Epidermal melanocyte (primary cell): ENCODE data around the gene TBC1D25.
A peak's percentile ranks its signal among the peaks of the same experiment; 100 is the strongest.

Experiments
- DNase-seq: peaks from one replicate; pipeline ENCODE4 v3.0.0; 2011; ENCODE audit warnings: low spot score; ENCODE audit not compliant: insufficient read length

Gene TBC1D25

DNA sequence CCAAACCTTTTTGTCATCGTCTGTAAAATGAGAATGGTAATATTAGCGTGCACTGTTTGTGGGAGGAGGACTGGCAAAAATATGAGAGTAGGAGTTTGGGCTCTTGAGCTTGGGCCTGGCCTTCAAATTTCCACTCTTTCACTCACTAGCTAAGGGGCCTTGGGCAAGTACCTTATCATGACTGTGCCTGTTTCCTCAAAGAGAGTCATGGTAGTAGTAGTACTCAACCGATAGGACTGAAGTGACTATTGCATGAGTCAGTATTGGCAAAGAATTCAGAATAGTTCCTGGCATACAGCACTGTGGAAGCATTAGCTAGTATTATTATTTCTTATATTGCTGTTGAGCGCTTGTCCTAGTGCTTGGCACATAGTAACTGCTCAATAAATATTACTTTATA lies 18.8 kb downstream of the TBC1D25 start:
- no peak for DNase-seq

DNA sequence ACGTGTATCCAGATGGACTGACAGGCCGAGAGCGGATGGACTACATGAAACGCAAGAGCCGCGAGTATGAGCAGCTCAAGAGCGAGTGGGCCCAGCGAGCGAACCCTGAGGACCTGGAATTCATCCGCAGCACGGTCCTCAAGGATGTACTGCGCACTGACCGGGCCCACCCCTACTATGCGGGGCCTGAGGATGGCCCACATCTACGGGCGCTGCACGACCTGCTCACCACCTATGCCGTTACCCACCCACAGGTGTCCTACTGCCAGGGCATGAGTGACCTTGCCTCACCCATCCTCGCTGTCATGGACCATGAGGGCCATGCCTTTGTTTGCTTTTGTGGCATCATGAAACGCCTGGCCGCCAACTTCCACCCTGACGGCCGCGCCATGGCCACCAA lies 20.1 kb downstream of the TBC1D25 start:
- no peak for DNase-seq

DNA sequence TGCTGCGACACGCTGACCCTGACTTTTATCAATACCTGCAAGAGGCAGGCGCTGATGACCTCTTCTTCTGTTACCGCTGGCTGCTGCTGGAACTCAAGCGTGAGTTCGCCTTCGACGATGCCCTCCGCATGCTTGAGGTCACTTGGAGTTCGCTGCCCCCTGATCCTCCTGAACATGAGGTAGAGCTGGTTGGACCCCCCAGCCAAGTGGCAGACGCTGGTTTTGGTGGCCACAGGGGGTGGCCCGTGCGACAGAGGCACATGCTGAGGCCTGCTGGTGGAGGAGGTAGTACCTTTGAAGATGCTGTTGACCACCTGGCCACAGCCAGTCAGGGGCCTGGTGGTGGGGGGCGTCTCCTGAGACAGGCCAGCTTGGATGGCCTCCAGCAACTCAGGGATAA lies 20.5 kb downstream of the TBC1D25 start:
- DNase-seq = no peak

DNA sequence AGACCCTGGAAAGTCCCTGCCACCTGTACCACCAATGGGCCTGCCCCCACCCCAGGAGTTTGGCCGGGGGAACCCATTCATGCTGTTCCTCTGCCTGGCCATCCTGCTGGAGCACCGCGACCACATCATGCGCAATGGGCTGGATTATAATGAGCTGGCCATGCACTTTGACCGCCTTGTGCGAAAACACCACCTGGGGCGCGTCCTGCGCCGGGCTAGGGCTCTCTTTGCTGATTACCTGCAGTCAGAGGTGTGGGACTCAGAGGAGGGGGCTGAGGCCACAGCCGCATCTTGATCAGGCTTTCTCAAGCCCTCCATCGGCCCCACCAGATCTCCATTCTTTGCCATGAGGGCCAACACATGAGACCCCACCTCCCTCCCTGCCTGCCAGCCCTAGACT lies 21.2 kb downstream of the TBC1D25 start:
- DNase-seq = no peak

DNA sequence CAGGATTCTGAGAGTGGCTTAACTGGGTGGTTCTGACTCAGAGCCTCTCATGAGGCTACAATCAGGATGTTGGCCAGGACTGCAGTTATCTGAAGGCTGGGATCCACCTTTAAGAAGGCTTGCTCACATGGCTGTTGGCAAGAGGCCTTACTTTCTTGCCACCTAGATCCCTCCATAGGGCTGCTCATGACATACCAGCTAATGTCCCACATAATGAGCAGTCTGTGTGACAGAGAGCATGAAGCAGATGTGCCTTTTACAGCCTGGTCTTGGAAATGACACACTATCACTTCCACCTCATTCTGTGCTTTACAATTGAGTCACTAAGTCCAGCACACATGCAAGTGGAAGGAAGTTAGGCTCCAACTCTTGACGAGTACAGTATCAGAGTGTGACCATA lies 30.4 kb downstream of the TBC1D25 start:
- no peak for DNase-seq

DNA sequence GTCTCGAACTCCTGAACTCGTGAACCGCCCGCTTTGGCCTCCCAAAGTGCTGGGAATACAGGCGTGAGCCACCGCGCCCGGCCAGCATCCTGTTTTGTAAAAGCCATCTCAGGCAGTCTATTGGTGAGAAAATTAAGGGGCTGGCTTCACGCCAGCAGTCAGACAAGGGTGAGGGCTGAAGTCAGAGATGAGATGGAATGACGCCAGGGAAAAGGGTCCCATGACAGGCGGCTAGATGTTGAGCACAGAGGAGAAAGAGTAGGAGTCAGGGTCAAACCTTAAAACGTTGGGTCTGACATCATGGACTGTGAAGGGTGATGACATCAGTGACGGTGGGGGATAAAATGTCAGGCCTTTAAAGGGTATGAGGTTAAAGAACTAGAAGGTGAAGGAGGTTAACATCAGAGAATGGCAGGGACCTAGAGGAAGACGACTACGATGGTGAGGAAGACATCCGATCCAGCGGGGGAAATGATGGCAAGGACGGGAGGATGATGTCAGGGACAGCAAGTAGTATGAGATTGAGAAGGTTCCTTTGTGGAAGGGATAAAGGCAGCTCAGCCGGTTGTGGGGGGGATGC lies 34.3 kb downstream of the TBC1D25 start:
- DNase-seq = no peak

DNA sequence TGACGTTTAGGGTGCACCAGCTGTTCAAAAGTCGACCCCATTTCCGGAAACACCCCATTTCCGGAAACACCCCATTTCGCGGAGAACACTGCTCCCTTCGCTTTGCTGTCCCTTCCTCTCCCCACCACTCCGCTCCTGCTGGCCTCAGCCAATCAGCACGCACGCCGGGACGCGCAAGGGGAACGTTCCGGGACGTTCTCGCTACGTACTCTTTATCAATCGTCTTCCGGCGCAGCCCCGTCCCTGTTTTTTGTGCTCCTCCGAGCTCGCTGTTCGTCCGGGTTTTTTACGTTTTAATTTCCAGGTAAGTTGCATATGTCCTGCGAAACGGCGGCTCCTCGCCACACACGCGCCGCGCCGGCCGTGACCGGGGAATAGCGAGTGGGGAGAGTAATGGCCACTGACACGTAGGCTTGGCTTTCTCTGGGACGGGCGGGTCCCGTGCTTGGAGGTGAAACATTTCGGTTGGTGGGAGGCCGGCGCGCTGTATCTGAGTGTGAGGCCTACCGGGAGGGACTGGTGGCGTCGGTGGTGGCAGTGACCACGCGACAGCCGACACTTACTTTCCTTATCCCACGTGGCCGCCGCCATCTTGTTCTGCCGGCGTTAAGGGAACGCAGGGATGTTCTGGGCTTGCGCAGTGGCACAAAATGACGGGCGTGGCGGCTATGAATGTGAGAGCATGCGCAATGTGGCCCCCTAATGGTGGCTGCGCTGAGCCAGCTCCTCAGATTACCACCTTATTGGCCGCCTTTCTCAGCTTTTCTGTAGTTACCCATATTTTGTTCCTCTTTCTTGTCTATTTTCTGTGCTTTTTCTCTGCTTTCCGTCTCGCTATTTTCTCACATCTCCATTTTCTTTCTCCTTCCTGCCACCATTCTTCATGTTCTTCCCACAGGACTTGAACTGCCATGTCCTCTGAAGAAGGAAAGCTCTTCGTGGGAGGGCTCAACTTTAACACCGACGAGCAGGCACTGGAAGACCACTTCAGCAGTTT lies 35.1 kb downstream of the TBC1D25 start, which contains the start of gene RBM3:
TSS of gene RBM3 (plus strand) at position 215 of the 997 bp plus-strand sequence. CDS start at position 912, 697 bp downstream.
- peak; percentile 70 for DNase-seq

DNA sequence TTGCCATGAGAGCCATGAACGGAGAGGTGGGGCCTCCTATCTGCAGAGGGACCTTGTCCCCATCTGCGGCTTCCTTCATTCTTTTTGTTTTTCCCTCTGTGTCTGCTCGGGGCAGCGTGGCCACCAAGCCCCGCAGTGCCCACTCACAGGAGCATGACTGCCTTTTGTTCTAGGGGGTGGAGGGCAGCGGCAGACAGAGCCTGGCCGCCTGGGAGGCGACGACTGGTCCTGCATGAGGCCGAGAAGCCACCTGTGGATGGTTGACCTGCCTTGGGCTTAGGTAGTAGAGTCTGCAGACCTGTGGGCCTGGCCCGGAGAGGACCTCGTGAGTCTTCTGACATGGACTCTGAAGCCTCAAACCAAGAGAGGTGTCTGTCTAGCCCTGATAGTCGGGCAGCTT lies 36.1 kb downstream of the TBC1D25 start:
- DNase-seq = no peak

DNA sequence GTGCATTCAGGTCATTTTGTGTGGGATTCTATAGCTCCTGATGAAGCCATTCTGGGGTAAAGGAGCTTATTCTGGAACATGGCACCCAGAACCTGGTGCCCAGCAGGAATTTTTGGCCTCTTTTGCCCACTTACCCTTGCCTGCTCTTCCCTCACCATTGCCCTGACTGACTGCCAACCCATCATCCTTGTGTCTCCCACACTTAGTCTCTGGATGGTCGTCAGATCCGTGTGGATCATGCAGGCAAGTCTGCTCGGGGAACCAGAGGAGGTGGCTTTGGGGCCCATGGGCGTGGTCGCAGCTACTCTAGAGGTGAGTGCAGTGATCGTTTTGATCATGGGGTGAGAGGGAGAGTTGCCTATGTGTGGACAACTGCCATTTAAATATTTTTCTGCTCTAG lies 36.6 kb downstream of the TBC1D25 start:
- DNase-seq = no peak

DNA sequence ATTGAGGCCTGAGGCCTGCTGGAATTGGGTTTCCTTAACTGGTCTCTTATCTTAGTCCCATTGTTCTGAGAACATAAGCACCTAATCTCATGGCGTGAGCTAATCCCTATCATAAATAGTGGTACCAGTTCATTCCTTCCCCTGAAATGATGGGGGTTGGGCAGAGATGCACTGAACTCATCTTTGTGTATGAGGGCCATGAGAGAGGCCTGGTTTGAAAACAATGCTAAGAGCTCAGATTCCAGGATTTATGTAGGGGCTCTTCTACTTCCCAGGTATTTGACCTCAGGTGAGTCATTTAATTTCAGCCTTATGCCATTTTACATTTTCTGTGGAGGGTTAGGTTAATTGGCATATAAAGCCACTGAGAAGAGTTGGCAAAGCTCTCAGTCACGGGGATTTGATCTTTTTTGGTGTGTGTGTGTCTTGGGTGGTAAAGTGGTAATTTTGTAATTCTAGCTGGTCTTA lies 39.2 kb downstream of the TBC1D25 start:
- DNase-seq = no peak

DNA sequence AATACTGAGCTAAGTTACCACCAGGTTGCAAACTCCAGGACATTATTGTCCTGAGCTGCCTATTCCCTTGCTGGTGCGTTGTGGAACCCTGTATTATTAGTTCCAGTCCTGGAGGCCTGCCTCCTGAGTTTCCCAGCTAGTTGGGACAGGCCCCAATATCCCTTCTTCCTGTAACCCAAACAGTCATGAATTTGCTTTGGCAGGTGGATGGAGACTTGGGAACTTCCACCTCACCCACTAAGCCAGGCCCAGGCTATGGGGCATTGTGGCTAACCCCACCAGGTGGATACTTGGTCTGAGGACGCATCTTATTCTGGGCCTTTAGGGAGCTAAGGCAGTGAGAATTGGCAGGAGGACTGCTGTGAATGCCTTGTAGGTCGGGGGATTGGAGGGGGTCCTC lies 39.7 kb downstream of the TBC1D25 start:
- no peak for DNase-seq

DNA sequence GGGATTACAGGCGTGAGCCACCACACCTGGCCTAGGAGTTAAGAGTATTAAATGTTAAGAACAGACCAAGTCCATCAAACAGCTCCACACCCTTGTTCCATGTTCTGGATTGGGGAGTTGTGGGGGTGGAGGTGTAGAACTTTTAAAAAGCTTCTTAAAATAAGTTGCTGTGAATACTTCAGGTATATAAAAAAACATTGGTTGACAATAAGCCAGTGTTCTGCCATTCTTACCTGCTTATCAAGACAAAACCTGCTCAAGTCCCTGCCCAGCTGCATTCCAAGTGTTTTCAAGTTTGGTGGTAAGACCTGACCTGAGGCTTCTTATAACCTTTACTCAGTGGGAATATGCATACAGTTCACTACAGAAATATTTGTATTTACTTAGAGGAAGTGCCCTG lies 41.1 kb downstream of the TBC1D25 start:
- no peak for DNase-seq

DNA sequence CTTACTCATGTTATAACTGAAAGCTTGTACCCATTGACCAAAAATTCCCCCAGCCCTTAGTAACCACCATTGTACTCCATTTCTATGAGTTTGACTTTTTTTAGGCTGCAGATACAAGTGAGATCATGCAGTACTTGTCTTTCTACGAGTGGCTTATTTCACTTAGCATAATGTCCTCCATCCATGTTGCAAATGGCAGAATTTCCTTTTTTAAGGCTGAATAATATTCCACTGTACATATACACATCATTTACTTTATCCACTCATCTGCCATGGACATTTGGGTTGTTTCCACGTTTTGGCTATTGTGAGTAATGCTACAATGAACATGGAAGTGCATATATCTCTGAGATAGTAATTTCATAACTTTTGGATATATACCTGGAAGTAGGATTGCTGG lies 45.2 kb downstream of the TBC1D25 start:
- DNase-seq = no peak

DNA sequence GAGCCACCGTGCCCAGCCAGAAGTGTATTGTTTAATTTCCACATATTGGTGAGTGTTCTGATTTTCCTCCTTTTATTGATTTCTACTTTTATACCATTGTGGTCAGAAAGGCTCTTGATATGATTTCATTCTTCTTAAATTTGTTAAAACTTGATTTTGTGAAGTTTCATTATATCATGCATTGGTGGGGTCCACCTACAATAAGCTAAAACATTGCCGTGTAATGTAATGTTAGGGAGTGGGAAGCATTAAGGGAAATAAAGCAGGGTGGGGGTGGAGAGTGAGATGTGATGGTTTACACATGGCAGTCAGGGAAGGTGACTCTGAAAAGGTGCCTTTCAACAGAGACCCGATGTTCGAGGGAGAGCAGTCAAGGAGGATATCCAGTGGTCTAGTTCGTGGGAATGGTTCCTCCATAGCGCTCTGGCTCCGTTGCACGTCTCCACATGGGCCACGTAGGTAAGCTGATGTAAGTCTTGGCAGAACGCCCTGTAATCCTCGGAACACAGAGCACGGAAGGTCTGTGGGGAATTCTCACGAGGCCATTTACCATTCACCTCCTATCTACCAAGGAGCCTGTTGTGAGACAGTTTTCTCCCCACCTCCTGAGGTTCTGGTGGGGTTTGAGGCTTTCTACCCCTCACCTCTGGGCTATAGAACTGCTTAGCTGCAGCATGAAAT lies 50.1 kb downstream of the TBC1D25 start:
- DNase-seq = no peak

DNA sequence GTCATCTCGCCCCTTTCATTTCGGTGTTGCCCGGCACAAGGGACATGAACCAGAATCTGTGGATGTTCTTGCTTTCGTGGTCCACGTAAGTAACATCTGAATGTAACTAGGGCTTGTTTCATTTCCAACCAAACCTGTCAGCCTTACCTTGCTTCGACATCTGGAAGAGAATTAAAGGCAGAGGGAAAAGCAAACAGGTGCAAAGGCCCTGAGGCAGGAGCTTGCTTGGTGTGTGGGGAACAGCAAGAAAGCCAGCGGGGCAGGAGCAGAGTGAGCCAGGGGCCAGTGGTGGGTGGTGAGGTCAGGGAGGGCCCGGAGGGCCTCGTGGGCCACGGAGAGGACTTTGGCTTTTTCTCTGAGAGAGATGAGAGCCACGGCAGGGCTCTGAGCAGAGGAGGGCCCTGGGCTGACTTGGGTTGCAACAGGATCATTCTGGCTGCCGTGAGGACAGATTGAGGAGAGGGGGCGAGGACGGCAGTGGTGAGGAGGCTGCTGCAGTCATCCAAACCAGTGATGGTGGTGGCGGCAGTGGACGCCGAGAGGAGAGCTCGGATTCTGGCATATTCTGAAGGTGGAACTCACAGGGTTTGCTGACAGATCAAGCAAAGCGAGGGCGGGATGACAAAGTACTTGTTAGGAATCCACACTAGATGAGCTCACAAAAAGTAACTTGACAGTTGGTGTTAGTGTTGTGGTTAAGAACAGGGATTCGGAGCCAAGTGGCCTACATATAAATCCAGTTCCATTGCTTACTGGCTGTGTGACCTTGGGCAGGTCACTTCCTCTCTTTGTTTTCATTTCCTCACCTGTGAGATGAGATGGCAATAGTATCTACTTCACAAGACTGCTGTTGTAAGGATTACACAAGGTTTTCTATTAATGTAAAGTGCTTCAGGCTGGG lies 50.9 kb downstream of the TBC1D25 start:
- DNase-seq = no peak

DNA sequence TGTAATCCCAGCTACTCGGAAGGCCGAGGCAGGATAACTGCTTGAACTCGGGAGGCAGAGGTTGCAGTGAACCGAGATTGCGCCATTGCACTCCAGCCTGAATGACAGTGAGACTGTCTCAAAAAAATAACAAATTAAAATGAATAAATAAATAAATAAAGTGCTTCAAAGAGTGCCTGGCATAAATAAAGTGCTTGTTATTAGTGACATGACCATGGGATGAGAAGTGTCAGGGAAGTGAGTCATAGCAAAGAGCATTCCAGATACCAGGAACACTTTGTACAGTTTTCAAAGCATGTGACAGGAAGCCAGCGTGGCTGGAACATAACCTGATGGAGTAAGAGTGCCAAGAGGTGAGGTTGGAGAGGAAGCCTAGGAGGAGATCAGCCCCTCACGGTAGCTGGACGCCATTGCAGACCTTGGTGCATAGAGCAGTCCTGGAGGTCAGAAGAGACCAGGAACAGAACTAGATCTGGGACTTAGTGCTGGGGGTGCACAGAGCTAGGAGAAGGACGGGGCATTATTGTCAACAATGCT lies 51.8 kb downstream of the TBC1D25 start:
- no peak for DNase-seq

DNA sequence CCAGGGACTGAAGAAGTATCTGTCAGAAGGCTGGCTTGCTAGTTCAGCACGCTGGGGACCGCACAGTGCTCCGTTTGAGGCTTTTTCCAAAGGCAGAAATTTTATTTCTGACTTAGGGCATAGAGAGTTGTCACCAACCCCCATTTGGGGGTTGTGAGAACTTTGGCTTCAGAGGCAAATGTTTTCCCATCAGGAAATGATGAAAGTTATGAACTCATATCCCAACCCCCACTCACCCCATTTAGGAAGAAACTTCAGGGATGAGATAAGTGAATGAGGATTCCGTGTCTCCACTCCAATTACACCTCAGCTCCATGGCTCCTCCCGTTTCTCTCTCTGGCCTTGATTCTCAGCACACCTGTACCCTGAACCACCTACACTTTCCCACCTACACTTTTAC lies 53.5 kb downstream of the TBC1D25 start:
- no peak for DNase-seq

DNA sequence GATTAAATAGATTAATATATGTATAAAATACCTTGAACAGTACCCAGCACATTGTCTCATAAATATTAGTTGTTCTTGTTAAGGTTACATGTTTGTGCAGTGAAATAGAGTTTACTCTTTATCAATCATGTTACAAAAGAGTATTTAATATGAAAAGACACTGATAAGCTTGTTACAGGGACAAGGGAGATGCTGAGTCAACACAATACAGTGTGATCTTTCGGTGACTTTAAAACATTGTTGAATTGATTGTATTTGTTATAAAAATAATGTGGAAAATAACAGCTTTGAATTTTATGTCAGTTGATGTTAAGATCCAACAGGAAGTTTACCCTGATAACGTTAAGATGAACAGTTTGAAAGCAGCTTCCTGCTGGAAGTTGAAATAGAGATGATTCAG lies 56.4 kb downstream of the TBC1D25 start:
- DNase-seq = no peak

DNA sequence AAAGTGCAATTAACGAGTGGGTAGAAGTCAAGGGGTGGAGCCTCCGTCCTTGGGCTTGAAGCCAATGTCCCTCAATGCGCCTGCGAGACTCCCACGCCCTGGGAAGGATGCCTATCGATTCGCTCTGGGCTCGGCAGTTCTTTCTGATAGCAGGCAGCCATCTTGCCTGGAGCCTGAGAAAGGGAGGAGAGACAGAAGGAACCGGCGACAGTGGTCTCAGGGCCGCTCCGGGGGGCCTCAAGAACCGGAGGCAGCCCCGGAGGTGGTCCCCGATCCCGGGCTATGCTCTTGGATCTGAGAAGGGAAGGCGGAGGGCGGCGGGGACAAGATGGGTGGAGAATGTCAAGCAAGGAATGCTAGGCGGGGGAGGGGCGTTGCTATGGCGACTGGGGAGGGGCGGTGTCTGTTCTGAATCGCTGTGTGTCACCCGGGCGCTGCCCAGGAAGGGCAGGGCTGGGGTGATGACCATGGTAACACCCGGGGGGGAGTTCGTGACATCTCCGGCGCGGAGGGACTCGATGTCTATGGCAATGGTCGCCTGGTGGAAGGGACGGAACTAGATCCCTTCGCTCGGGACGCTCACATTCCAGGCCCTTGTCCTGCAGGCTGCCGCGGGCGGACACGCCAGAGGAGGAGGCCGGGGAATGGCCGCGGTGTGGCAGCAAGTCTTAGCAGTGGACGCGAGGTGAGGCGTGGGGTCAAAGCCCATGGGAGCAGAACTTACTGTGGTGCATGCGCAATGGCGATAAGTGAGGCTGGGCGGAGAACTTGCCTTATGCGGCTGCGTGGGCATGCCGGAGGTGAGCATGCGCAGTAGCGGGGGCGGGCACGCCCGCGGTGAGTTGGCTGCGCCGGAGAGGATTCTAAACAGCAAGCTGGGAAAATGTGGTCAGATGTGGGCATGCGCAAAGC lies 58.1 kb downstream of the TBC1D25 start, which contains the start of gene WDR13:
TSS of gene WDR13 (plus strand) at position 140 of the 912 bp plus-strand sequence. CDS start at position 645, 505 bp downstream.
- DNase-seq = peak; percentile 82

DNA sequence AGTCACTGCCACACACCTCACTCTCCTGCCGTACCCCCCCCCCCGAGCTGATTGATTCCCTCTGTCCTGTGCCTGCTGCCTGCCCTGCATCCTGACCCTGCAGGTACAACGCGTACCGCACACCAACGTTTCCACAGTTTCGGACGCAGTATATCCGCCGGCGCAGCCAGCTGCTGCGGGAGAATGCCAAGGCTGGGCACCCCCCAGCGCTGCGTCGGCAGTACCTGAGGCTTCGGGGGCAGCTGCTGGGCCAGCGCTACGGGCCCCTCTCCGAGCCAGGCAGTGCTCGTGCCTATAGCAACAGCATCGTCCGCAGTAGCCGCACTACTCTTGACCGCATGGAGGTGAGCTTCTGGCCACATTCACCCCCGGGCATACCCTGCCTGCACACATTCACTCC lies 59.1 kb downstream of the TBC1D25 start:
- DNase-seq = no peak
